IPS-18c (cell line): Measurements from ENCODE around the gene S100B.

Experiments used
- H3K4me3 ChIP-seq: 2 replicates; pipeline ENCODE4 v1.7.0; 2013; ENCODE audit warnings: low read depth, mild to moderate bottlenecking, low read length, moderate library complexity; ENCODE audit not compliant: insufficient read depth
- H3K9me3 ChIP-seq: one replicate; pipeline ENCODE4 v1.6.1; 2013; ENCODE audit warnings: mild to moderate bottlenecking, low read length, moderate library complexity; ENCODE audit not compliant: control insufficient read depth, insufficient read depth

Gene S100B

DNA sequence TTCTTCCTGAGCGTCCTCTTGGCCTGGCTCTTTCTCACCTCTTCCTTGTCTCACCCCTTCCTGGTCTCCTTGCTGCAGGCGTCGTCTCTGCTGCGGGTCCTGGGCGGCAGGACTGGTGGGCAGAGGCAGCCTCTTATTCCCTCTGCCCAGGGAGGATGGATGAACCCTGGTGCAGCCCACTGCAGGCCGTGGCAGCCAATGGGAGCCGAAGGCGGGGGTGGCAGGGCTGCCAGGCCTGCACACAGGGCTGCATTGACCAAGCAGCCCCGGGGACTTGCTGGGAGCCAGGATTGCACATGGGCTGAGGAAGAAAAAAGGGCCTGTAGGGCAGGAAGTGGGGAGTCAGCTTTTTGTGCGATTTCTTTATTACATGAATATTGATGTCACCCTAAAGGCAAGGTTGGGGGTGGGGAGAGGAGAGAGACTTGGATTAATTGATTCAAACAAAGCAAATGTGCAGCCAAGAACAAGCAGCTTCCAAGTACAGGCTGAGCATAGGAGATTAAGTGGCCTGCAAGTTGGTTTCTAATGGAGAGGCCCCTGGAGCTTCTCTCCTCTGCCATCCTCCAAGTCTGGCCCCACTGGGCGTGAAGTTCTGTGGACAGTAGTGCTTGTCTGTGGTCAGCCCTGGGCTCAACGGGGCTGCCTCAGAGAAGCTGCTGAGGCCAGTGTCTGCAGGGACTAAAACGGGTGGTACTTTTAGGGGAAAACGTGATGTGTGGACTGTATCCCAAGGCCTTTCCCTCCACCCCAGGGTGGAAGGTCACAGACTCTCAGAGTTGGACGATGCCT lies at the start of gene S100B:
TSS of gene S100B (minus strand) at position 108 of the 792 bp plus-strand sequence. CDS start 2,667 bp downstream, outside the sequence.
- Histone ChIP-seq H3K4me3 (no peak within 1 kb of the TSS), H3K9me3 (no peaks in the 10 kb centered on the region)

- Histone ChIP-seq H3K4me3 (no peak overlapping the region), H3K9me3 (no peaks in the 10 kb centered on the region)
Observed at GRCh38 chr21:46651121-46651520, 46.2 kb upstream of the S100B start.

DNA sequence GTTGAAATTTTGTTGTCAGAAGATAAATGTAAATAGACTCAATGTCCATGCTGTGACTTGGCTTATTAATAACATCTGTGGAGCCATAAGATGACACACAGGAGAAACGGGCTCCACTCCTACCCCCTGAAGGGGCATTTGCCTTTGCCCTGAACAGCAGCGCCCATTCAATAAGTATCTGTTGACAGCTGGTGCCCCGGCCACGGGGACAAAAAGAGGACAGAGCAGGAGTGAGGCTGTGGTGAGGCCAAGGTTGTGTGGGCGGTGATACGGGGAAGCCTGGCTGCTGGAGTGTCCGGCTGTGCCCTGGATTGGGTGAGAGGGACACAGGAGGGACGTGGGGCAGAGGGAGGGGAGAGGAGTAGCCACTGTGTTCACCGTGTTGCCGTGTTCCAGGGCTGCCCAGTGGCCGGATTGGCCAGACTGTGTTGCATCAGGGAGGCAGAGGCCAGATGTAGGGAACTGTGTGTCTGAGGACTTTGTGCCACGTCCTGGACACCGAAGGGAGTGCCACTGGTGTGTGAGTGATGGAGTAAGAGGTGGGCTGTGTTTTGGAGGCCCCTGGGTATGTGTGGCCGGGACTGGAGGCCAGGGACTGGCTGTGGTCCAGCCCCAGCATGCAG lies 45.7 kb upstream of the S100B start:
- no peak overlapping the region for H3K4me3 ChIP-seq
- H3K9me3 ChIP-seq, result no peaks in the 10 kb centered on the region

GRCh38 chr21:46649356-46649755 lies 44.5 kb upstream of the S100B start:
- Histone ChIP-seq H3K9me3 (no peaks in the 10 kb centered on the region), H3K4me3 (no peak overlapping the region)

DNA sequence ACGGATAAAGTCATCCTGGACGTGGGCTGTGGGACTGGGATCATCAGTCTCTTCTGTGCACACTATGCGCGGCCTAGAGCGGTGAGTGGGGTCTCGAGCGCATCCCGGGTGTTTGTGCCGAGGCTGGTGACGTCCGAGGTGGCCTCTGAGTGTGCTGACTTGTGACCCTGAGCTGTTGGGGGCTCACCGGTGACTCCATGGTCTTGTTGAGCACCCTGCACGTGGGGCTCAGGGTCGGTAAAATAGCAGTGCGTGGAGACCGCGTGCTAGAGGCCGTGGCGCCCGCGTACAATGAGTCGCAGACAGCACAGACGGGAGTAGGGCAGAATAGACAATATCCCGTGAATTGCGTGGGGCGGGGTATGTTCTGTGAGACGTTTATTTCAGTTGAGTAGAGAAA lies 43.7 kb upstream of the S100B start:
- H3K9me3 ChIP-seq, result no peaks in the 10 kb centered on the region
- H3K4me3 ChIP-seq, result no peak overlapping the region

- Histone ChIP-seq H3K4me3 (no peak overlapping the region), H3K9me3 (no peaks in the 10 kb centered on the region)
Observed at GRCh38 chr21:46646541-46647154, 41.8 kb upstream of the S100B start.

DNA sequence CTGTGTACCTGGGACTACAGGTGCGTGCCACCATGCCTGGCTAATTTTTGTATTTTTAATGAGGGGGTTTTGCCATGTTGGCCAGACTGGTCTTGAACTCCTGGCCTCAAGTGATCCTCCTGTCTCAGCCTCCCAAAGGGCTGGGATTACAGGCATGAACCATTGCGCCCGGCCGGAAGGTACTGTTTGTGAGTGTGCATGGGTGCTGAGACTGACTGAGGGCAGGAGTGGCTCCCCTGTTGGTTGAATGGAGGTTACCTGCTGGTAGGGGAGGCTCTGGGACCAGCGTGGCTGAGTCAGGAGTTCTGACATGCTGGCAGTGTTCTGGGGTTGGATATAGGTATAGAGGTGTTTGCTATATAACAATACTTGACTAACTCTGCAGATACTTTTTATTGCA lies 41.0 kb upstream of the S100B start:
- Histone ChIP-seq H3K9me3 (no peaks in the 10 kb centered on the region), H3K4me3 (no peak overlapping the region)

GRCh38 chr21:46643379-46644177 lies 38.7 kb upstream of the S100B start:
- H3K9me3 ChIP-seq, result no peaks in the 10 kb centered on the region

DNA sequence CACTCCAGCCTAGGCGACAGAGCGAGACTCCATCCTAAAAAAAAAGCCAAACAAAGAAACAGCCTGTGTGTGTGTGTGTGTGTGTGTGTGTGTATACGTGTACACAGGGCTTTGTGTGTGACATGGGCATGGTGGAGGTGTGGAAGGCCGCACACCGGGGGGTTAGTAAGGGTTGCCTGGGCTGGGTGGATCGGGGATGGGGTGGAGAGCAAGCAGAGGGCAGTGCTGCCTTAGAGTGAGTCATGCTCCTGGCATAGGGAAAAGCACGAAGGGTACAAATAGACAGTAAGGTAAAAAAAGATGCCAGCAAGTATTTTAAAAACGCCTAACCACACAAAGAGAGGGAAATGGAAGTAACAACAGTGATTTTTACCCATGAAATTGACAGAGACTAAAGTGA lies 36.8 kb upstream of the S100B start:
- H3K9me3 ChIP-seq, result no peaks in the 10 kb centered on the region
- H3K4me3 ChIP-seq, result no peak overlapping the region

More at GRCh38 chr21:46643379-46644177, 38.7 kb upstream of the S100B start:
- no peak overlapping the region for H3K4me3 ChIP-seq

- Histone ChIP-seq H3K9me3 (no peaks in the 10 kb centered on the region), H3K4me3 (no peak overlapping the region)
Observed at GRCh38 chr21:46639489-46640386, 34.9 kb upstream of the S100B start.

DNA sequence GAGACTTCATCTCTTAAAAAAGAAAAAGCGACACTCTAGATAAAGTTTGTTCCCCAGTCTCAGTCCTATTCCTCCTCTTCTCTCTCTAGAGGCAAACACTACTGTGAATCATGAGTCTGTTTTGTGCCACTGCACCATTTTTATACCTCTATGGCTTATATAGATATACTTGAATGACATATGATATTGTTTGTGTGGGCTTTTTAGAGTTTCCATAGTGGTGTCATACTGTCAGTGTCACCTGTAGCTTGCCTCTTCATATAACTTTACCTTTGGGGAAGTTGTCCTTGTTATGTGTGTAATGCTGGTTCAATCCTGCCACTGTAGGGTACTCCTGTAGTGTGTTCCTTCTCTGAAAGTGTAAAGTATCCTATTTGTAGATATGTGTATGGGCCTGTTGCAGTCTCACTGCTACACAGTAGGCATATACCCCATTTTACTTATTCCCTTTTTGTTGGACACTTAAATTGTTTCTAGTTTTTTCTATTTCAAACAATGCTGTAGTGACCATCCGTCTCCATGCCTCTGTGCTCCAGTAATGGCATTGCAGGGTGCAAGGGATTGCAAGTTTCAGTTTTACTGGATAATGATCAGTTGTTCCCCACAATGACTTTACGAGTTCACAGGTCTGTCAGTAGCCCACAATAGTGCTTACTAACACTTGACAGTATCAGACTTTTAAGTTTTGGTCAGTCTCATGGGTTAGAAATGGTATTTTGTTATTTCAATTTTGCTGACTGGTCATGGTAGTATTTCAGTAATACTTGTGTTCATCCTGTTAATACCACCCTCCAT lies 33.3 kb upstream of the S100B start:
- Histone ChIP-seq H3K9me3 (no peaks in the 10 kb centered on the region), H3K4me3 (no peak overlapping the region)

GRCh38 chr21:46636550-46637285 lies 31.8 kb upstream of the S100B start:
- Histone ChIP-seq H3K4me3 (peak overlapping the region; percentile 65; the same call in 1 of the 2 replicates), H3K9me3 (no peaks in the 10 kb centered on the region)

GRCh38 chr21:46636181-46636512 lies 31.3 kb upstream of the S100B start:
- peak overlapping the region; percentile 65 for H3K4me3 ChIP-seq
- H3K9me3 ChIP-seq, result no peaks in the 10 kb centered on the region

- Histone ChIP-seq H3K4me3 (peak within 1 kb of the TSS; percentile 65), H3K9me3 (no peaks in the 10 kb centered on the region)
Observed at GRCh38 chr21:46635324-46636180, 30.7 kb upstream of the S100B start, which contains the start of gene PRMT2. PRMT2 (plus strand) TSS chr21:46635674; CDS start chr21:46636952, 1,278 bp downstream.
